HG02610 (cell line): Measurements from ENCODE around the gene KCTD11.

Source experiments
- ATAC-seq: cut with Tn5 transposase; IDR thresholded peaks from one replicate; pipeline ENCODE4 v1.9.1; 2021; ENCODE audit warnings: mild to moderate bottlenecking, moderate library complexity; ENCODE audit not compliant: unreplicated experiment

KCTD11 gene

DNA sequence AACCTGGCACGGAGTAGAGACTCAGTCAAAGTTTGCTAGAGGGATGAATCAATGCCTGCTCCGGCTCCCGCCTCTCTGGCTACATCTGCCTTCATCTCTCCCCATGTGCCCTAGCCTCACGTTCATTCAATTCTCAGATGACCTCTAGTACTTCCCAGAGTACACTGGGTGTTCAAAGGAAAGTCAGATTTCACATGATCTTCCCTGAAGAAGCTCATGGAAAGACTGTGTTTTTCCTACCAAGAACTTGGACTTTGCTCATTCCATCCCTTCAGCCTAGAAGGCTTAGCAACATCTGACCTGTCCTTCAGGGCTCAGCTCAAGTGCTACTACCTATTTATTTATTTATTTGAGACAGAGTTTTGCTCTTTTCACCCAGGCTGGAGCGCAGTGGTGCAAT is 17.9 kb downstream of the KCTD11 start:
- no peak for ATAC-seq

DNA sequence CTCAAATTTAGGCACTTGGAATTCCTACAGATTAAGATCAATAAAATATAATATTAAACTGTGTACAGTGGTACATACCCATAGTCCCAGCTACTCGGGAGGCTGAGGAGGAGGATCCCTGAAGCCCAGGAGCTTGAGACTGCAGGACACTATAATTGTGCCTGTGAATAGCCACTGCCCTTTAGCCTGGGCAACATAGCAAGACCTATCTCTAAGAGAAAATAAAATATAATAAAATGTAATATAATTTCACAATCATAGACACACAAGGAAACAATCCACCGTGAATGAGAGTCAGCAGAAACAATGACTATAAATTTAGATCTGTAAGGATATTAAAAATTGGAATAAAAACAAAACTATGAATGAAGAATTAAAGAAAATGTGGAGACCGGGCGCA is 18.9 kb downstream of the KCTD11 start:
- ATAC-seq: no peak

DNA sequence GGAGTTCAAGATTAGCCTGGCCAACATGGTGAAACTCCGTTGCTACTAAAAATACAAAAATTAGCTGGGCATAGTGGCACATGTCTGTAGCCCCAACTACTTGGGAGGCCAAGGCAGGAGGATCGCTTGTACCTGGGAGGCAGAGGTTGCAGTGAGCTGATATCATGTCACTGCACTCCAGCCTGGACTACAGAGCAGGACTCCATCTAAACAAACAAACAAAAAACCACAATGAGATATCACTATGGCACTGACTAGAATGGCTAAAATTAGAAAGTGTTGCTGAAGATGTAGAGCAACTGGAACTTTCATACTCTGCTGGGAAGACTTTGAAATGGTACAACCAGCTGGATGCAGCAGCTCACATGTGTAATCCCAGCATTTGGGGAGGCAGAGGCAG is 22.4 kb downstream of the KCTD11 start:
- ATAC-seq: no peak

DNA sequence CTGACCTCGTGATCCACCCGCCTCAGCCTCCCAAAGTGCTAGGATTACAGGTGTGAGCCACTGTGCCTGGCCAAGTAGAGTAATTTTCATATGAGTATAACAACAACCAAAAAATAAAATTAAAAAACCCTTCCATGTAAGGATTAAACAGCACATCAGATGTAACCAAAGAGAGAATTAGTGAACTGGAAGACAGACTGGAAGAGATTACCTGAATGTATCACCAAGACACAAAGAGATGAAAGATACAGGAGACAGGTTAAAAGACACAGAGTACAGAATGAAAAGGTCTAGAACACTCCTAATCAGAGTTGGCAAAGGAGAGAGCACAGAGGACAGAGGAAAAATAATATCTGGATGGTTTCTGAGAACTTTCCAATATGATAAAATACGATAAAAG is 27.2 kb downstream of the KCTD11 start:
- ATAC-seq: no peak

DNA sequence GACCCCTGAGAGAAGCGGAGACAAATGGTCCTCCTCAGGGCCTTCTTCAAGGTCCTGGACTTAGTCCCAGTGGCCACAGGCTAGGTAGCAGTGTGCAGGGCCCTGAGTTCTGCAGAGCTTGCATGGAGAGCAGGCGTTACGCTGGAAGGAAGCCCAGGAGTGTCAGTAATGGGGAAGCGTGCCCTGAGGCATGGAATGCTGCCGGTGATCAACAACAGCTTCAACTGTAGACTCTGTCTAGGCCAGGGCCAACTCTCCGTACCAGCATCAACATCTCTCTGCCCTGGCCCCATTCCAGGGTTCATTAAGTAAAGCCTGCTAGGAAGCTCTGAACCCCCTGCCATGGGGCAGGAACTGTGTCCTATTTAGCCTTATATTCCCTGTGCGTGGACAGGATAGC is 28.4 kb downstream of the KCTD11 start:
- no peak for ATAC-seq

DNA sequence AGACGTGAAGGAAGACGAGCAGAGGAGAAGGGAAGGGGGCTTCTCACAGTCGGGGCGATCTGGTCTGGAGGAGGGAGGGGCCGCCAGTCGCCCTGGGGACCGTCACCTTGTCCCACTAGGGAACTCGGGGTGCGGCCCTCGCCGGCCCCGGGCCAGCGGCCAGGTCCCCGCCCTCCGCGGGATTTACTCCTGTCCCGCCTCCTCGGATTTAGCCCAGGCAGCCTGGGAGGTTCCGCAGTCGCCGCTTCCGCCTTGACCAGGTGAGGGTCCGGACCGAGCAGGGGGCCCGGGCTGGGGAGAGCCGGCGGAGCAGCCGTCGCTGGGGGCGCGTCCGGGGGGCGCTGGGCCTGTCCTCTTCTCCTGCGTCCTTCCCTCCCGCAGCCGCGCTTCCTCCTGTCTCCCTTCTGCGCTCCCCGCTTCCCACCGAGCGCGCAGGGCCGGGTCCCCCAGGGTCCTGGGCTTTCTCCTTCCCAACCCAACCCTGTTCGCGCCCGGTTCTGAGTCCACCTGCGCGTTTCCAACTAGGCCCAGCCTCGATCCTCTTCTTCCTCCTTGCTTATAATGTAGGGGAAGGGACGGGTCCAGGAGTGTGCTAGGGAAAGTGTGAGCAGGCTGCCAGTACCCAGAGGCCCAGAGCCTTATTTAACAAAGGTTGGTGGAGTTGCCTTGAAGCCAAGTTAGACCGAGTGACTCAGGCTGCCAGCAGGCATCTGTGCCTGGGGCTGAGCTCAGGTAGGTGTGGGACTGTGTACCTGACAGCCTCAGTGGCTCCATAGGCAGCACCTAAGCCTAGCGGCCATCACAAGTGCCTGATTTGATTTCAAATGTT is 29.1 kb downstream of the KCTD11 start, which contains the start of gene TNK1:
Gene TNK1, plus strand, starts transcription at position 235 of the 829 bp plus-strand sequence. CDS start 1,838 bp downstream, outside the sequence.
- ATAC-seq: no peak

DNA sequence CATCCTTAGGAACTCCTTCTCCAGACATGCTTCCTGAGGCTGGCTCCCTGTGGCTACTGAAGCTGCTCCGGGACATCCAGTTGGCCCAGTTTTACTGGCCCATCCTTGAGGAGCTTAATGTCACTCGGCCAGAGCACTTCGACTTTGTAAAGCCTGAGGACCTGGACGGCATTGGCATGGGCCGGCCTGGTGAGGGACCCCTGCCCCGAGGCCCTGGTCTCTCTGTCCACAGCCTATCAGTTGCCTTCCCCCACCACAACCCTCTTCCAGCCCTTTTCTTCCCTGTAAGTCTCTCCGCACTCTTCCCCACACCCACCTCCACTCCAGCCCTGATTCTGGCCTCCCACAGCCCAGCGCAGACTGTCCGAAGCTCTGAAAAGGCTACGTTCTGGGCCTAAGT is 30.9 kb downstream of the KCTD11 start:
- no peak for ATAC-seq

DNA sequence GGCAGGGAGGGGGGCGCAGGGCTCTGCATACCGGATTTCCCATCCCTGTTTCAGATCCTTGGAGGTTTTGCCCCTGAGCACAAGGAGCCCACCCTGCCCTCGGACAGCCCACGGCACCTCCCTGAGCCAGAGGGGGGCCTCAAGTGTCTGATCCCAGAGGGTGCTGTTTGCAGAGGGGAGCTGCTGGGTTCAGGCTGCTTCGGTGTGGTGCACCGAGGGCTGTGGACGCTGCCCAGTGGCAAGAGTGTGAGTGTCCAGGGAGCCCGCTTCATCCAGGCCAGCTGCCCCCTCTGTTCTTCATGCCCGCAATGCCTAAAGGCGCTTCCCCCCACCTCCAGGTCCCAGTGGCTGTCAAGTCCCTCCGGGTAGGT is 31.4 kb downstream of the KCTD11 start:
- ATAC-seq: no peak

DNA sequence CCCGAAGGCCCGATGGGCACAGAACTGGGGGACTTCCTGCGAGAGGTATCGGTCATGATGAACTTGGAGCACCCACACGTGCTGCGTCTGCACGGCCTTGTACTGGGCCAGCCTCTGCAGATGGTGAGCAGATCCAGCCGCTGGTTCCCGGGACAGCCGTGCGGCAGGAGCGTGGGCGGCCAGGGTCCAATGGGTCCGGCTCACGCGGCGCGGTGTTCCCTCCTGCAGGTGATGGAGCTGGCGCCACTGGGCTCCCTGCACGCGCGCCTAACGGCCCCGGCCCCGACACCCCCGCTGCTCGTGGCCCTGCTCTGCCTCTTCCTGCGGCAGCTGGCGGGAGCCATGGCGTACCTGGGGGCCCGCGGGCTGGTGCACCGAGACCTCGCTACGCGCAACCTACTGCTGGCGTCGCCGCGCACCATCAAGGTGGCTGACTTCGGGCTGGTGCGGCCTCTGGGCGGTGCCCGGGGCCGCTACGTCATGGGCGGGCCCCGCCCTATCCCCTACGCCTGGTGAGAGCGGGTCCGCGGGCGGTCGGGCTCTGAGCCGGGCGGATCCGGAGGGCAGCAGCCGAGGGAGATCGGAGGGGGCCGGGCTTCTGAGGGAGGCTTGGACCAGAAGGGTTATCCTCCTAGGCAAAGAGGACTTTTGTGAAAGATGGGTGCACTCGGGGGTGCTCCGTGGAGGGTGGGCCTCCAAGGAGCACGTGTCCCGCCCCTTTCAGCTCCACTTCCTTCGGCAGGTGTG is 32.0 kb downstream of the KCTD11 start:
- peak; percentile 72 for ATAC-seq

DNA sequence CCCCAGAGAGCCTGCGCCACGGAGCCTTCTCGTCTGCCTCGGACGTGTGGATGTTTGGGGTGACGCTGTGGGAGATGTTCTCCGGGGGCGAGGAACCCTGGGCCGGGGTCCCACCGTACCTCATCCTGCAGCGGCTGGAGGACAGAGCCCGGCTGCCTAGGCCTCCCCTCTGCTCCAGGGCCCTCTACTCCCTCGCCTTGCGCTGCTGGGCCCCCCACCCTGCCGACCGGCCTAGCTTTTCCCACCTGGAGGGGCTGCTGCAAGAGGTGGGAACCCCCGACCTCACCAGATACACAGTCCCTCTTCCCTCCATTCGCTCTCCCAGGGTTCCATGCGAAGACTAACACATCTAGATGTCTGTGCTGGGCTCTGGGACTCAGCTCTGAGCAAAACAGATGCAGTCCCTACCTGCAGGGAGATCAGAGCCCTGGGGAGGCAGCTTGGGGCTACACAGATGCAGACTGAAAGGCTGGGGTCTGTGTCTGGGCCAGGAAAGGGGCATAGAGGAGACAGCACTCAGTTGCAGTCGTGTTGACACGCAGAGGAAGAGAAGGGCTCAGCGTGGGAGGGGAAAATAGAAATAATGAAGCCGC is 32.6 kb downstream of the KCTD11 start:
- no peak for ATAC-seq

DNA sequence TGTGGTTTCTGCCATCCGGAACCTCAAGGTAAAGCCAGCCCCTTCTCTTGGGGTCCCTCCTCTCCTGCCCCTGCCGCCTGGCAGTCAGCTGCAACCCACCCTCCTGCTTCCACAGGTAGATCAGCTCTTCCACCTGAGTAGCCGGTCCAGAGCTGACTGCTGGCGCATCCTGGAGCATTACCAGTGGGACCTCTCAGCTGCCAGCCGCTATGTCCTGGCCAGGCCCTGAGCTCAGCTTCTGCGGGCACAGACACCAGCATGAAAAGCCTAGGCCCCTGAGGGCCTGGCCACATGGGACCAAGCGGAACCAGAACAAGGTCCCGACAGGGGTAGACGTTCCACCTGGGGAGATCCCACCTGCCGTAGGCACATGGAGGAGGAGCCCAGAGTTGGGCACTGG is 36.9 kb downstream of the KCTD11 start:
- ATAC-seq: no peak

DNA sequence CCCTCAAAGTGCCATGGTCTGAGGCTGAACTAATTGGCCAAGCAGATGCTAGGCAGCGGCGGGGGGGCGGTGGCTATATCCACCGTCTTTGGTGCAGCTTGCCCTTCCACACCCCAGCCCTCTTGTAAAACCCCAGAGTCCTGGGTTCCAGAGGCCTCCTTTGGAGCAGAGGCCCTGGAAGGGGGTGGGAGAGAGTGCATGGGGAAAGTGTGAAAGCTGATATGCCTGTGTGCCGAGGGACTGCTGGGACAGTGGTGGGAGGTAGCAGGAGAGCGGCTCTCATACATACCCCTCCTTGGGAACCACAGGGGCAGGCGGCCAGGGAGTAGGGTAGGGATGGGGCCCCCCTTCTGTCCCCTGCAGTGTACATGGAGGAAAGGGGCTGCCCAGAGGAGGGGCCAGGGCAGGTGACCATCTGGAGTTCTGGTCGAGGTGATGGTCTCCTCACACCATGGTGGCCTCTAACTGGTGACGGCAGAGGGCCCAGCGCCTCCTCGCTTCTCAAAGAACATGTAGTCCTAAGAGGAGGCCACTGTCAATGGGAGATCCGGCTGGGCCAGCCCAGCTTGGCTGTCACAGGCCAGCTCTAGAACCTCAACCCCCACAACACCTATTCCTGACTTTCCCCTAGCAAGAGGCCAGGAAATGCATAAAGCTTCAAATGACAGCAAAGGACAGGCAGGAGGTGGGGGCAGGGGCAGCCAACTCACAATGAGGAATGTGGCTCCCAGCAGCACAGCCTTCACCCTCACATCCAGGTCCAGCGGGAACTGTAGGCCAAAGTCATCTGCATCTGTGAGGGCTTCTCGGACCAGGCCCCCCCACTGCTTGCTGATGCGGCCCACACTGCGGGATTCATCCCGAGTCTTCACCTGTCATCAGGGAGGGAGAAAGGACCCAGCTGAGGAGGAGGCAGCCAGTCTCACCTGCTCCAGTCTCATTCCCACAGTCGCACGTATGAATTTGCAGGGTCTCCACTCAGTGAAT is 38.3 kb downstream of the KCTD11 start:
- ATAC-seq: no peak

DNA sequence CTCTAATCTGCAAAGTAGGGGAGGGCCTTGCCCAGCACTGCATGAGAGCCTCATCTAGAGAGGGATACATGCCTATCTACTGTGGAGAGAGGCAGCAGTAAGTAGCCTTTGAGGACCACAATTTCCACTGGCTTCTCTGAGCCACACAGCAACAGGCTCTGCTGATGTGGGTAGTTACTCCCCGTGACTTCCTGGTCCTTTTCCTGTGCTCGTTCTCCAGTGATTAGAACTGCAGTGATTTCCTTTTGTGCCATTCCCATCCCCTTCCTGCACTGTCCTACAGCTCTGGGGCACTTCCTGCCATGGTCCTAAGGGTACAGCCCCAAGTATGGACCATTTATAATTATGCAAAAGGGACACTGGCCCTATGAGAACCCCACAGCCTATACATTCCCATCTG is 39.3 kb downstream of the KCTD11 start:
- ATAC-seq: no peak

DNA sequence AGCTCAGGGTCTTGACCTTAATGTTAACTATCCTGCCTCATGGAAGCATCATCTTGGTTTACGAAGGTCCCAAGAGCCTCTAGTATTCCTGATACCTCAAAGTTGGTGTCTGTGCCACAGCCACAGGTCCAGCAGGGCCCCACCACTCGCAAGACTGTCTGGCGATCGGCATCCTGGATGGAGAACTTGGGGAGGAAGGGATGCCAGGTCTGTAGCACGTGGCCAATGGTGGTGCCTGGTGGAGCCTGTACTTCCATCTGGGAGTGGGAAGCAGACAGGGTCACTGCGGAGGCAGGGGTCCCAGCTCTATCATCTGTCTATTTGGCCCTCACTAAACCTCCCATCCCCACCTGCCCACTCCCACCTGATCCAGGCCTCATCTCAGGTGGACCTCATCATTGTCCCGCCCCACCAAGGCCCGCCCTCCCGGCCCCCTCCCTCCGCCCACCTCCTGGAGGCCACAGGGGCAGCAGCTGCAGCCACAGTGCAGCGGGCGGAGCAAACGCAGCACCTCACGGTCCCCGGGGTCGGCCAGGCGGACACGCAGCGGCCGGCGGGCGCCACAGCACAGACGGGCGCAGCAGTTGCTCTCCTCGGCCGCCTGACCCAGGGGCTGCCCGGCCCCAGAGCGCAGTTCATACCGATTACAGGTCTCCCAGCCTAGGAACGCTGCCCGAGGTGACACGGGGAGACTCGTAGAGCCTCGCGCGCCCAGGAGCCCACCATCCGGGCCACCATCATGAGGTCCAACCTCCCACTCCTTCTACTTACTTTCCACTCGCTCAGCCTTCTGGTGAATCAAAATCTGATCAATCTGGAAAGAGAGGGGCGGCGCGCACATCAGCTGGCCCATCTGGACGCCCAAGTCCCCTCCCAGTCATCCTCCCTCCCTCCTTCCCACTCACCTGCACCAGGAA is 41.0 kb downstream of the KCTD11 start:
- ATAC-seq: no peak

DNA sequence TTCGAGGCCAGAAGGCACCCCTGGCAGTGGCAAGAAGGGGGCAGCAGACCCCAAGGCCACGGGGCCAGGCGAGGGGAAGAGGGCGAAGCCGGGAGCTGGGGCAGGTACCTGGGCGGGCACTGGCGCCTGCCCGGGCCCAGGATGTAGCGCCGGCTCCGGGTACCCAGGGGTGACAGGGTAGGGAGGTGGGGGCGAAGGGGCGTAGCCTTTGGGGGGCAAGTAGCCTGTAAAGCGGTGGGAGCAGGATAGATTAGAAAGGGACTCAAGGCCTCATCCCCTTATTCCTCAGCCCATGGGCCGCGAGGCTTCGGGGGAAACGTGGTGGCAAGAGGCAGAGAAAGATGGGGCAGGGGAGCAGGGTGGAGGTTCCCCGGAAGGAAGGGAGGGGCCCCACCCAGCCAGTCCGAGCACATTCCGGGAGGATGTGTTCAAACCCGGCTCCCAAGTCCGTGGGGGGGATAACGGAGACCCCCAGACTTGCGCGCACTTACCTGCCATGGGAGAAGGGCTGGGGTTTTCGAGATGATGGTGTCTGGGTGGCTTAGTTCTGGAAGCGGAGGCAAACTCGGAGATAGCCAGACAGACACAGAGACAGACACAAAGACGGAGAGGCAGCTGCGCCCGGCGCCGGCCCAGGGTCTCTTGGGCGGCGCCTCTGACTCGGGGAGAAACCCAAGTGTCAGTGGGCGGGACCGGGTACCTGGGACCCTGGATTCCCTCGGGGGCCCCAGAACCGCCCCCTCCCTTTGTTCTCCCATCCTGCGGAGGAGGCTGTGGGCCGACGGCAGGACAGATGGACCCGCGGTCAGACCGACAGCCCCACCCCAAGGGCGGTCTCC is 41.9 kb downstream of the KCTD11 start:
- ATAC-seq: peak; percentile 38

DNA sequence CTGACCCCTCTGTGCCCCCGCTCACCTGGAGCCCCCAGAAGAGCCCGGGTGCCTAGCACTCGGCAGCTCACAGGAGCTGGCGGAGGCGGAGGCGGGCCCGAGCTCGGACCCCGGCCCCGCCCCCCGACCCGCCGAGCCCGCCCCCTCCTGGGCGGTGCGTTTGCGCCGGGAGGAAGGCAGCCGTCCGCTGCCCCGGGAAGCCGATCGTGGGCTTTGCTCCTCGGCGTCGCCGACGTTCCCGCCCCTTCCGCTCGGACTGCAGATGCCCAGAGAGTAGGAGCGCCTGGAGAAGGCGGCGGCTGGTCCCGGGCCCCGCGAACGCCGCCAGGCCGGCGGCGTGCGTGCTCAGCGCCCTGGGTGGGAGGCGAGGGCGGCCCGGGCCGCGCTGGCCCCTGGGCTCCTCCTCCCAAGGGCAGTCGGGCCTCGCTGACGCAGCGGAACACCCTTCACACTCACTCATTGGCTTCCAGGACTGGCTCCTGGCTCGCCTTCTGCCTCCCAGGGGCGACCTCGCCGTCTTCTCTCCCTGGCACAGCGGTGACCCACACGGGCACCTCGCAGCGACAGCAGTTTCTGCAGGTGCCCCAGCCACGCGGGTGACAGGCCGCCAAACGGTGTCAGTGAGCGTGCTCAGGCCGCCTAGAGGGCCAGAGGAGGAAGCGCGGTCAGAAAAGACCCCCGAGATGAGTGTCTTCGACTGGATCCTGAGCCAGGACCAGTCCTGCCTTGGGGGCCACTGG is 42.7 kb downstream of the KCTD11 start, which contains the start of gene PLSCR3:
Gene PLSCR3, minus strand, starts transcription at position 74 of the 740 bp plus-strand sequence. CDS start 415 bp downstream, outside the sequence.
- peak; percentile 72 for ATAC-seq

DNA sequence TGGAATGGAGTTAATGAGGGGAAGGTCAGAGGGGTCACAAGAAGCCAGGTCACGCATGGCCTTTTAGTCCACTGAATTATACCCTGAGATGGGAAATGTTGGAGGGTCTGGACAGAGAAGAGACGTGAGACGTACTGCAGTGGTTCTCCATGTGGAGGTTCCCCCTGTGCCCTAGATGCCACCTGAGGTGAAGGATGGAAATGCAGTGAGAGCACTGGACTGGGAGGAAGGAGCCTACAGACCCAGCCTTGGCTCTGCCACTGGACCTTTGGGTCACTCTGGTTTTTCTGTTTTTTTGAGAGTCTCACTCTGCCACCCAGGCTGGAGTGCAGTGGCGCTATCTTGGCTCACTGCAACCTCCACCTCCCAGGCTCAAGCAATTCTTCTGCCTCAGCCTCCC is 44.2 kb downstream of the KCTD11 start:
- ATAC-seq: no peak

DNA sequence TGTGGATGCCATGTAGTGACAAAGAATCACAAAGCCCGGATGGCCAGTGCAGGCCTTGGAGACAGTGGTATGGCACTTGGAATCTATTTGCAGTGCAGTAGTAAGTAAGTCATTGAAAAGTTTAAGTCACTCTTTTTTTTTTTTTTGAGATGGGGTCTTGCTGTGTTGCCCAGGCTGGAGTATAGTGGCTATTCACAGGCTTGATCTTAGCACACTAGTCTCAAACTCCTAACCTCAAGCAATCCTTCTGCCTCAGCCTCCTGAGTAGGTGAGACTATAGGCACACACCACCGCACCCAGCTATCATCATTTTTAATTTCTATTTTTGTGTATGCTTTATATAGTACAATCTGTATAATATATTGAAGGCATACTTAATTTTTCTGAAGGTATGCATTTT is 46.6 kb downstream of the KCTD11 start:
- no peak for ATAC-seq
